Esophagus muscularis mucosa (tissue), 3 donors: ENCODE data around the gene ASPN.

ENCODE experiments used
- POLR2AphosphoS5 ChIP-seq, 2 donors: sonication (generic); formaldehyde crosslinking; IDR thresholded peaks; one replicate each; pipeline ENCODE4 v1.6.1; 2017; ENCODE audit warnings: antibody characterized with exemption in 2 of 2
- TF ChIP-seq, protein P1 (sequence below), 3 experiments: fragments of 200-600 bp in 2 of 3; fragments of 450-650 bp in 1 of 3; sonication (generic) in 2 of 3; IDR thresholded peaks; one replicate each; pipeline ENCODE4 v1.5.1; 2017 to 2019; ENCODE audit warnings: antibody characterized with exemption in 3 of 3, mild to moderate bottlenecking in 2 of 3, moderate library complexity in 1 of 3

DNA sequence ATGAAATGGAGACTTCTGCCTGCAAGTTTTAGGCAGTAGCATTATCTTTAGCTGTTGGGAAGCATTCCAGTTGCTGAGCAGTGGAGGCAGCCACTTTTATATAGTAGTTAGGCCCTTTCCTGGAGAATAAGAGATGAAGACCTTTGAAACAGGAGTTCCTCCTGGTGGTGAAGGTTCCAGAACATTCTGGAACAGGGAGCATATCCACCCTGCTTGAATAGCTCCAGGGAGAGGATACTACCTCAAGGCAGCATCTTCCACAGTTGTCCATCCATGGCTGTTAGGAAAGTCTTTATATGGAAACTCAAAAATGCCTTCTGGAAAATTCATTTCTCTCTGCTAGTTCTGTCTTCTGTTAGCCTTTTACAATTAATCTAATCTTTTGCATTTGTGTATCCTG is 3.0 kb downstream of the ASPN start:
- no peak for TF ChIP-seq POLR2AphosphoS5 (IDR thresholded peaks at IDR 0.05)
- TF ChIP-seq, protein P1, sequence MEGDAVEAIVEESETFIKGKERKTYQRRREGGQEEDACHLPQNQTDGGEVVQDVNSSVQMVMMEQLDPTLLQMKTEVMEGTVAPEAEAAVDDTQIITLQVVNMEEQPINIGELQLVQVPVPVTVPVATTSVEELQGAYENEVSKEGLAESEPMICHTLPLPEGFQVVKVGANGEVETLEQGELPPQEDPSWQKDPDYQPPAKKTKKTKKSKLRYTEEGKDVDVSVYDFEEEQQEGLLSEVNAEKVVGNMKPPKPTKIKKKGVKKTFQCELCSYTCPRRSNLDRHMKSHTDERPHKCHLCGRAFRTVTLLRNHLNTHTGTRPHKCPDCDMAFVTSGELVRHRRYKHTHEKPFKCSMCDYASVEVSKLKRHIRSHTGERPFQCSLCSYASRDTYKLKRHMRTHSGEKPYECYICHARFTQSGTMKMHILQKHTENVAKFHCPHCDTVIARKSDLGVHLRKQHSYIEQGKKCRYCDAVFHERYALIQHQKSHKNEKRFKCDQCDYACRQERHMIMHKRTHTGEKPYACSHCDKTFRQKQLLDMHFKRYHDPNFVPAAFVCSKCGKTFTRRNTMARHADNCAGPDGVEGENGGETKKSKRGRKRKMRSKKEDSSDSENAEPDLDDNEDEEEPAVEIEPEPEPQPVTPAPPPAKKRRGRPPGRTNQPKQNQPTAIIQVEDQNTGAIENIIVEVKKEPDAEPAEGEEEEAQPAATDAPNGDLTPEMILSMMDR (IDR thresholded peaks at IDR 0.05) = no peak
